NCI-H82 (cell line): ENCODE measurements around the gene WDR88.
"Not testable (repeated sequence)": the region's sequence is repeated elsewhere in the genome, so short reads cannot be mapped to it uniquely, and the experiment has no call there.

Experiments used
- DNase-seq: peaks from one replicate; lab custom pipeline; 2025; lab: John Stamatoyannopoulos, UW

Gene WDR88

DNA sequence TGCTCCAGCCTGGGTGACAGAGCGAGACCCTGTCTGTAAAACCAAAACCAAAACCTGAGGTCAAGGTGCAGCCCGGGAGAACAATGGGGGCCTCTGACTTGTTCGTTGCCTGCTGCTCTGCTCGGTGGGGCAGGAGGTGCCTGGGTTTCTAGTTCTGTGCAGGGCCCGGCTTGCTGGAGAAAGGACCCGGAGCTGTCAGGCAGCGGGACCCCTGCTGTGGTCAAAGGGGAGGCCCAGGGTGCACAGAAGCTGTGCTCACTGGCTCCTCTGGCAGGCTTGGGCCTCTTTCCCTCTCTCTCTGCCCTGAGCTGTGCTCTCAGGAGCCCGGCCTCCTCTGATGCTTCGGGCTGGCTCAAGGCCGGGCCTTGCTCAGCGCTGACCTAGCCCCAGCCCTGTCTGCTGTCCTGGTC, 65.7 kb downstream of the WDR88 start:
- DNase-seq, result no peak

DNA sequence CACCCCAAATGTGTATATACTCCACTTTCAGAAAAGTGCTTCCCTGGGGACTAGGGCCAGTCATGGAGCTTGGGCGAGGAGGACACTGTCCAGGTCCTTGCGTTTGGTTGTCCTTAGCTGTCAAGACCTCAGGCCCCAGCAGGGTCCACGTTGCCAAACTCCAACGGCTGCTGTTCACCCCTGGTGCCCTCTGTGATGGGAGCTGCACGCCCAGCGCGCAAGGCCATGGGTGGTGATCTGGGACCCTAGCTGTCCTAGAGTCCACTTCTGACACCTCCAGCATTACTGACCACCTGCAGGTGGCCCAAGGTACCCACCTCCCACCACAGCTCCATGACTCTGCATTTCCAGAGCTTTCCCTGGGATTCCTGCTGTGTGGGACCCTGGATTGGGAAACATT, 66.3 kb downstream of the WDR88 start:
- no peak for DNase-seq

DNA sequence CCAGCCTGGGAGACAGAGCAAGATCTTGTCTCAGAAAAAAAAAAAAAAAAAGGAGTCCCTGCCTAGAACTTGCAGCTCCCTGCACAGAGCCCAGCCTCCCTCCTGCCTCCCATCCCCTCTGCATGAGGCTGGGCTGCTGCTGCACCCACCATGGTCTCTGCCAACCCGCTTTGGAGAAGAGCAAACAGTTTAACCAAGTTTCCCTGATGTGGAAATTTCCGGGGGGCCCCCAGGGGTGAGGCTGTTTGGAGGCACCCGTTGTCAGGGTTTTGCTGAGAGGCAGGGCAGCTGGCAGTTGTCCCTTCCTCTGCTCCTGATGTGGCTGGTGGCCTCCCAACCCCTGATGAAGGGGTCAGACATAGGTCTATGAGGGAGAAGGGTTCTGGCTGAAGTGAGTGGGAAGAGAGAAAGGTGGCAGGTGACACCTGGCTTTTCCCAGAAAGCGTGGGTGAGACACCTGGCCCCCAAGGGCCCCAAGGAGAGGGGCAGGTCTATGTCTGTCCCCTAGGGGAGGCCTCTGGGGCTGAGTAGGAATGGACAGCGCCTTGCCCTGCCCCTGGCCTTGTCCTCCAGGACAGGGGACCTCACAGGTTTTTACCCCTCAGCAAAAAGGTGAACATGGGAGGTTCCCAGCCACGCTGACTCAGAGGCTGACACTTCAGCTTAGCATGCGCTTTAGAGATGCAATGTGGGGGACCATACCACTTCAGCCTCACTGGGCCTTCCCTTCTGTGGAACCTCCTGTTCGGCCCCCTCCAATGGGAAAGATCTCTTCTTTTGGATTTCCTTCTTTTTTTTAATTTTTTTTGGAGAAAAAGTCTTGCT, 67.7 kb downstream of the WDR88 start:
- no peak for DNase-seq

DNA sequence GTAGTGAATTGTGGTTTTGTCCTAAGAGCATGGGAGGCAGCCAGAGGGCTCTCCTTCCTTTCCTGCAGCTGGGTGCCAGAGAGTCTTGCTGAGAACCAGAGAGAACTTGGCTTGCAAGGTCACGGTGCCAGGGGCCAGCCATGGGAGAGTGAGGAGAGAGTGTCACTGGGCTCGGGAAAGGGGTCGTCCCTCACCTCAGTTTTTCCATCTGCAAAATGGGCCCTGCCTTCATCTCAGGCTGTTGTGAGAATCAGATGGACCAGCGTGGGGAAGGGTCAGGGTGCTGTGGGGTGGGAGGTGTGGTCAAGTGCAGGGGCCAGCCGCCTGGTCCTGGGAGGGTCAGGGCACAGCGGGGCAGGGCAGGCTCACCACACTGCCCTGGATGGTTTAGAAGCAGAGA, 69.6 kb downstream of the WDR88 start:
- DNase-seq, result no peak

DNA sequence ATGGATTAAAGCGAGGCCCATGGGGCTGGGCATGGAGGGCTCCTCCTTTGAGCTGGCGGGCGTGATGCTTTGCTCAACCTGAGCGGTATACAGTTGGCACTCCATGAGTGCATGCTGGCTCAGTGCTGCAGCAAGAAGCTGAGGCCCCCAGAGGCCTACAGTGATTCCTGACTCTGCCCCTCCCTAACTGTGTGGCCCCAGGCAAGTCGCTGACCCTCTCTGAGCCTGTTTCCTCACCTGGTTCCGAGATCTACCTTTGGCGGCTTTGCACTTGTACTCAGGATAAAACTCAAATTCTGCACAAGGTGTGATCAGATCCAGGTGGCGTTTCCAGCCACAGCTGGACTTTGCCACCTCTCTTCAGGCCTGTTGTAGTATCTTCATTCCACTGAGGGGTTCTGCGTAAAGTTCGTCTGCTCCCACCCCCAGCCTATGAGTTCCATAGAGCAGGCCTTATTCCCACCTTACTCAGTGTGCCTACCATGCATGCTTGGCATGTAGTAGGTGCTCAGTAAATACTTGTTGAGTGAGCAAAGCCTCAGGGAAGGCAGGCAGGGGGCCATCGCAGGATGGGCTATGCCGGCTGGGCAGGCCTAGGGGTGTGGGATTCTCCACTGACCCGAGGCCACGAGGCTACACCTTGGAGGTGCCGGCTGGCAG, 70.1 kb downstream of the WDR88 start:
- no peak for DNase-seq

DNA sequence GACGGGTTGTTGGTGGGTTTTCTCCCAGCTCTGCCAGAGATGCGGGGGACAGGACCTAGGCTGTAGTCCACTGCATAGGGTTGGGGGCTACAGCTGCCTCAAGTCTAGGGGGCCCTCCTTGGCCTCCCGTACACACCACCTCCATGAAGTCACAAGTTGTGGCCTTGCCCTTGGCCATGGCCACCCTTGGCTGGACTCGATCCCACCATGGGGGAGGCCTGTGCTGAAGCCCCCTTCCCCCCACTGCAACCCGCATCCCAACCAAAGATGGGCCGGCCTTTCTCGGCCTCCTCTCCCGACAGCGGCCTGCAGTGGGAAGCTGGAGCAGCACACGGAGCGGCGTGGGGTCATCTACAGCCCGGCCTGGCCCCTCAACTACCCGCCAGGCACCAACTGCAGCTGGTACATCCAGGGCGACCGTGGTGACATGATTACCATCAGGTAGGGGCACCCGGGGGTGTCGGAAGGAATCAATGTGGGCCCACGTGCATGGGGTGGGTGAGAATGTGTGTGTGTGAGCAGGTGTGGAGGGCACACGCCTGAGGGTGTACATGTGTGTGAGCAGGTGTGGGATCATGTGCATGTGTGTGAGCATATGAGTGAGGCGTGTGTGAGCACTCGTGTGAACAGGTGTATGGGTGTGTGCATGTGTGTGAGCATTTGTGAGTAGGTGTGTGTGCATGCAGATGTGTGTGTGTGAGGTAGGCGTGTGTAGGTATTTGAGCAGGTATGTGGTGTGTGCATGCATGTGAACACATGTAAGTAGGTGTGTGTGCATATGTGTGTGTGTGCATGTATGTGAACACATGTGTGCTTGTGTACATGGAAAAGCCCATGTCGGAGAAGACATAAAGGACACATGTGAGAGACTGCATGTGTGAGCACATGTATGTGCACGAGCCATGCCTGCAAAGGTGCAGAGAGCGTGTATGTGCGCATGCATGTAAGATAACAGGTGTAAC, 70.9 kb downstream of the WDR88 start:
- no peak for DNase-seq

DNA sequence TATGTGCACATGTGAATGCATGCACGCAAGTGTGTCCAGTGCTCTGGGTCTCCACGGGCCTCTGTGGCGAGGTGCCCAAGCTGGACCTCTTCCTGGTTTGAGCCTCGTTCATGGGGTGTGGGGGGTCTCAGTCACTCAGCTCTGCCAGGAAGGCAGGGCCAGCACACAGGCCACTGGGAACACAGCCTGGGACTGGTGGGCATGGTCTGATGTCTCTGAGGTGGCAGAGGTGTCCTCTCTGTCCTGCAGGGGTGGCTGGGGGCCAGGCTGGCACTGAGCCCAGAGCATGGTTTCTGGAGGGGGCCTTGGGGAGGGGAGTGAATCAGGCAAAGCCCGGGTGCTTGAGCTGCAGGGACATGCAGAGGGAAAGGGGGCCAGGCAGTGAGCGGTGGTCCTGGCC, 71.6 kb downstream of the WDR88 start:
- DNase-seq, result no peak

DNA sequence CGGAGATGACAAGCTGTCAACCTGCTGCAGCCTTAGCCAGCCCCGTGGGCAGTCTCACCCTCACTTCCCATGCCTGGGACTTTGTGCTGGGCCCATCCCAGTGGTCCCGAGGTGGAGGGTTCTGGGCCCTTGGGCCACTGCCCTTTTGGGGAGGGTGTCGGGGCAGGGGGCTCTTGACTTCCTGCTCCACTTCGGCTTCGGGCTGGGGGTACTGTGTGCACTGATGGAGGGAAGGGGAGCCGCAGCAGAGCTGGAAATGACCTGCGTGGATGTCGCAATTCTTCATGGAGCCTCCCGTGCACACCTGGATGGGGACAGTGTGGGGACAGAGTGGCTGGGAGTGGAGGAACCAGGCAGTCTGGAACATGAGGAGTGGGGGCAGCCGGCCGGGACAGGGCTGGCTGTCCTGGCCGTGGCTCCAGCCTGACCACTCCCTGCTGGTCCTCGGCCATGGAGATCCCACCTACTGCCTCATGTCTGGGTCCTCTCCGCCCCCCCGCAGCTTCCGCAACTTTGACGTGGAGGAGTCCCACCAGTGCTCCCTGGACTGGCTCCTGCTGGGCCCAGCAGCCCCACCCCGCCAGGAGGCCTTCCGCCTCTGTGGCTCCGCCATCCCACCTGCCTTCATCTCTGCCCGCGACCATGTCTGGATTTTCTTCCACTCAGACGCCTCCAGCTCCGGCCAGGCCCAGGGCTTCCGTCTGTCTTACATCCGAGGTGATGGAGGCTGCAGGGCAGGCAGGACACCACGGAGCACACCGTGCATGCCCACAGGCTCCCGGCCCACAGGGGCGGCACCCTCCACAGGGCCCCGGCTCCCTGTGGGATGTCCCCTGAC, 72.4 kb downstream of the WDR88 start:
- no peak for DNase-seq

DNA sequence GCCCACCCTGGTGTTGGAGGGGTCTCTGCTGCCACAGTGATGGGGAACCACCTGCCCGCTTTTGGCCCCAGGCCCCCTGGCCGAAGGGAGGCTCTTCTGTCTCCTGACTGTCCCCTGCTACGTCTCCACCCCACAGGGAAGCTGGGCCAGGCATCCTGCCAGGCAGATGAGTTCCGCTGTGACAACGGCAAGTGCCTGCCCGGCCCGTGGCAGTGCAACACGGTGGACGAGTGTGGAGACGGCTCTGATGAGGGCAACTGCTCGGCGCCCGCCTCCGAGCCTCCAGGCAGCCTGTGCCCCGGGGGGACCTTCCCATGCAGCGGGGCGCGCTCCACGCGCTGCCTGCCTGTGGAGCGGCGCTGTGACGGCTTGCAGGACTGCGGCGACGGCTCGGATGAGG, 73.2 kb downstream of the WDR88 start:
- no peak for DNase-seq

DNA sequence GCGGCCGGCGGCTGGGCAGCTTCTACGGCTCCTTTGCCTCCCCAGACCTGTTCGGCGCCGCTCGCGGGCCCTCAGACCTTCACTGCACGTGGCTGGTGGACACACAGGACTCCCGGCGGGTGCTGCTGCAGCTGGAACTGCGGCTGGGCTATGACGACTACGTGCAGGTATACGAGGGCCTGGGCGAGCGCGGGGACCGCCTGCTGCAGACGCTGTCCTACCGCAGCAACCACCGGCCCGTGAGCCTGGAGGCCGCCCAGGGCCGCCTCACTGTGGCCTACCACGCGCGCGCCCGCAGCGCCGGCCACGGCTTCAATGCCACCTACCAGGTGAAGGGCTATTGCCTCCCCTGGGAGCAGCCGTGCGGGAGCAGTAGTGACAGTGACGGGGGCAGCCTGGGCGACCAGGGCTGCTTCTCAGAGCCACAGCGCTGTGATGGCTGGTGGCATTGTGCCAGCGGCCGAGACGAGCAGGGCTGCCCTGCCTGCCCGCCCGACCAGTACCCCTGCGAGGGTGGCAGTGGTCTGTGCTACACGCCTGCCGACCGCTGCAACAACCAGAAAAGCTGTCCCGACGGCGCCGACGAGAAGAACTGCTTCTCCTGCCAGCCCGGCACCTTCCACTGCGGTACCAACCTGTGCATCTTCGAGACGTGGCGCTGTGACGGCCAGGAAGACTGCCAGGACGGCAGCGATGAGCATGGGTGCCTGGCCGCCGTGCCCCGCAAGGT, 73.8 kb downstream of the WDR88 start:
- DNase-seq, result no peak

DNA sequence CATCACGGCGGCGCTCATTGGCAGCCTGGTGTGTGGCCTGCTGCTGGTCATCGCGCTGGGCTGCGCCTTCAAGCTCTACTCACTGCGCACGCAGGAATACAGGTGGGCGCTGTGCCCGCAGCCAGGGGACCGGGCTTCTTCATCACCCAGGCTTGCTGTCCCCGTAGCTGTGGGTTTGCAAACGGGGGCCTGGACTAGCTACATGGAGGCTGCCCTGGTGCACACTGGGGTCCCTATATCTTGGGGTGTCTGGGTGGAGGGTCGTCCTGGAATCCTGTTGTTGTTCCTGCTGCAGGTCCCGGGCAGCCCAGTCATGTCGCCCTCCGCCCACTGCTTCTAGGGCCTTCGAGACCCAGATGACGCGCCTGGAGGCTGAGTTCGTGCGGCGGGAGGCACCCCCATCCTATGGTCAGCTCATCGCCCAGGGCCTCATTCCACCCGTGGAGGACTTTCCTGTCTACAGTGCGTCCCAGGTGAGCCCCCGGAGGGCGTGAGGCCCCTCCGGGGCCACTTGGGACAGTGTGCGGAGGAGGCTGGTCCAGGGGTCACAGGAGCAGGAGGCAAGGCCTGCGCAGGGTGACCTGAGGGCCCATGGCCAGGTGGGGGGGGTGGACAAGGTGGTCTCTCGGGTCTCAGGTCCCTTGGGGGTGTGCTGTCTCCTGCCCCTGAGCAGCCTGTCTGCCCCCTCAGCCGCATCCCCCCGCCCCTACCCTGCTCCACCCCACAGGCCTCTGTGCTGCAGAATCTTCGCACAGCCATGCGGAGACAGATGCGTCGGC, 74.5 kb downstream of the WDR88 start:
- DNase-seq, result no peak

DNA sequence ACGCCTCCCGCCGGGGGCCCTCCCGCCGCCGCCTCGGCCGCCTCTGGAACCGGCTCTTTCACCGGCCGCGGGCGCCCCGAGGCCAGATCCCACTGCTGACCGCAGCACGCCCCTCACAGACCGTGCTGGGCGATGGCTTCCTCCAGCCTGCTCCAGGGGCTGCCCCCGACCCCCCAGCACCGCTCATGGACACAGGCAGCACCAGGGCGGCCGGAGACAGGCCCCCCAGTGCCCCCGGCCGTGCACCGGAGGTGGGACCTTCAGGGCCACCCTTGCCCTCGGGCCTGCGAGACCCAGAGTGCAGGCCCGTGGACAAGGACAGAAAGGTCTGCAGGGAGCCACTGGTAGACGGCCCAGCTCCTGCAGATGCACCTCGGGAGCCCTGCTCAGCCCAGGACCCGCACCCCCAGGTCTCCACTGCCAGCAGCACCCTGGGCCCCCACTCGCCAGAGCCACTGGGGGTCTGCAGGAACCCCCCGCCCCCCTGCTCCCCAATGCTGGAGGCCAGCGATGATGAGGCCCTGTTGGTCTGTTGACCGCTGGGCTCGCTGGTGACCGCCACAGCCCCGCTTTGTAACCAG, 75.2 kb downstream of the WDR88 start:
- no peak for DNase-seq

DNA sequence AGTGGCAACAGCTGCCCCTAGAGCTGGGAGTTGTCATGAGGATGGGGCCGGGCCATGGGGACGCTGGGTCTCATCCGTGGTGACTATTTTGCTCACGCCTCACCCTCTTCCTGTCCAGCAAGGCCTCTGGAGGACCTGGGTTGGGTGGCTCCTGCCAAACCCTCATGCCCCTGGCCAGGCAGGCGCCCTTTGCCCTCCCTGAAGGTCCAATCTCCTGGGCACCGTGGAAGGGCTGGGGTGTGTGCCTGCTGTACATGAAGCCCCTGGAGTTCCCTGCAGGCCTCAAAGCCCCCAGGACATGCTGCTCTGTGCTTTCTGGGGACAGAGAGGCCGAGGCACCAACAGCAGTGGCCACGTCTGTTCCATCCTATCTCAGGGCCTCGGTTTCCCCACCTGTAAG, 76.0 kb downstream of the WDR88 start:
- no peak for DNase-seq

DNA sequence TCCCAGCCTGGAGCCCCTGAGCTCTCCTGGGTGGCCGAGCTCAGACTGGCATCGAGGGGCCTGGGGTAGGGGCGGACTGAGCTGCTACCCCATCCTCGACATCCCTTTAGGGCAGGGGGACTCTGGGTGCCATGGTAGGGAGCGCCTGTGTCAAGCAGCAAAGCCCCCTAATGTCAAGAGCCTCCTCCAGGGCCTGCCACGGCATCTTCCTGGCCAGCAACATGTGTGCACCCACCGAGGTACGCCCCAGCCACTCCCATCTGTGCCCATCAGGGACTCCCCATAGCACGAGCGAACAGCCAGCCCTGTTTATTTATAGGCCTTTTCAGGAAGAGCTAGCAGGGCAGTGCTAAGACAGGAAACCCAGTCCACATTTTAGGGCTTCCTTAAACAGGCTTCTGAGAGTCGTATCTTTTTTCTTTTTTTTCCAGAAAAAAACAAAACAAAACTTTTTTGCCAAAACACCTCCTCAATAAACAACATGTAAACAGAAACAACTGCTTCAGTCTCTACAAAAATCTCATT, 76.5 kb downstream of the WDR88 start:
- no peak for DNase-seq

DNA sequence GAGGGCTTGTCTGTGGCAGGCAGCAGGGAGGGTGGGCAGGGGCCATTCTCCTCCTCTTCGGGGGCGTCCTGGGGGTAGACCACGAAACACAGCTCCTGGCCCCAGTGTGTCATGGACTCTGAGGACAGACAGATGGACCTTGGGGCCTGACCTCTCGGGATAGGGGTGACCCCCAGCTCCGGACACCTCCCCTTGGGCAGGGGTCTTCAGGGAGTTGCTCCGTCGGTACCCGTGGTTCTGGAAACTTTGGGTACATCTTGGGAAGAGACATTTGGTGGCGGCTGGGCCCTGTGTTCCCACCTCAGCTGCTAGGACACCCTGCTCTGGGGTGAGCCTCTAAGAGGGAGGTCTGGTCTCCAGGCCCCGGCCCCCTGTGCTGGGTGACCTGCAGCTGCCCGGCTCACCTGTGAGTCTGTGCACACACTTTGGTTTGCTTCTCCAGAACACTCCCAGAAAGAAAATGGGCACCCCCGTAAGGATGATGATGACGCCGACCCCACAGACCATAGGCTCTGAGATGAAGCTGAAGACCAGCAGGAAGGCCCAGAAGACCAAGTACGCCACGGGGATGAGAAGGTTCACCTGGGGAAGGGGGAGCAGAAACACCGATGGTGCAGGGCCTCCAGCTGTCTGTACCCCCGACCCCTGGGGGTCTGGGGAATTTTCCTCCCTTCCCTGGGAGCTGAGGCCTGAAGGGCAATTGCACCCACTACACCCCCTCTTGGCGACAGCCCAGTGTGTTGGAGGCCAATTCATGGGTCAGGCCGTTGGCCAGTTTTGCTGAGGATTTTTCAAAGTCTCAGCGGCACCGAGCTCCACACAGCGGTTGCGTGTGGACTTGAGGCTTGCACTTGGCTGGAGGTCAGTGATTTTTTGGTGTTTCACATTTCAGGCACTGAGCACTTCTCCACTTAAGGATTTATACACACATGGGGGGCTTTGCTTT, 77.3 kb downstream of the WDR88 start:
- no peak for DNase-seq

DNA sequence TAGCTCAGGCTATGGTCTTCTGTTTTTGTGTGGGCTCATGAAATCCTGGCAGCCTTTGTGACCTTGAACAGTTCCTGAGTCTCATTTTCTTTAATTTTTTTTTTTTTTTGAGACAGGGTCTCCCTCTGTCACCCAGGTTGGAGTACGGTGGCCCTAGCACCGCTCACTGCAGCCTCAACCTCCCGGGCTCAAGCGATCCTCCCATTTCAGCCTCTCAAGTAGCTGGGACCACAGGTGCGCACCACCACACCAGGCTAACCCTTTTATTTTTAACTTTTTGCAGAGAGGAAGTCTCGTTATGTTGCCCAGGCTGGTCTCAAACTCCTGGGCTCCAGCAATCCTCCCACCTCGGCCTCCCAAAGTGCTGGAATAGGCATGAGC, 77.9 kb downstream of the WDR88 start:
- not testable (repeated sequence) for DNase-seq

DNA sequence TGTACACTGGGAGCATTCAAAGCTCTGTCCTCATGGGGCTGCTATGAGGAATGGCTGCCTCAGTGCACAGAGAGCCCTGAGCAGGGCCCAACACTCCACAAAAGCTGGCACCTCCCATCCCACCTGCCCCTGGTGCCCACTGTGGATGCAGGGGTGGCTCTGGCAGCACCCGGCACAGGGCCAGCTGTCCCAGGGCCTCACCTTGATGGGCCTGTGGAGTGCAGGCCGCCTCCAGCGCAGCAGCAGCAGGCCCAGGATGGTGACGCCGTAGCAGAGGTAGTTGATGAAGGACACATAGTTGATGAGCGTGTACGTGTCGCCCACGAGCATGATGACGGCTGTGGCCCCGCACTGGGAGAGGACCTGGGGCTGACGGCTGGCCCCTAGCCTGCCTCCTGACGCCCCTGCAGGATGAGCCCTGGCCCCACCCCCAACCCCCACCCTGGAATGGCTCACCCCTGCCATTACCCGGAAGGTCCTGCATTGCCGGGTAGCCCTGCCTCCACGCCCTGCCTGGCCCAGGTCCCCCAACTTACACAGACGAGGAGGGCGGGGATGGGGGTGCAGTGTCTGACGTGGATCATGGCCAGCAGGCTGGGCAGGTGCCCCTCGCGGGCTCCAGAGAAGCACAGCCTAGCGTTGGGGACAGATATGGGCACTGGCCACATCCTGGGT, 78.5 kb downstream of the WDR88 start:
- DNase-seq, result no peak
